H9 (cell line): ENCODE measurements around the gene SIPA1L3. TPM values are rescaled to one million over a fixed set of nuclear protein-coding genes. Genes with fewer than 3 reads are reported as not detected.
A peak's percentile ranks its signal among the peaks of the same experiment; 100 is the strongest.

Experiments
- DNase-seq: peaks from one replicate; pipeline ENCODE4 v3.0.0-alpha.2; 2017
- H2AFZ ChIP-seq: one replicate; pipeline ENCODE4 v1.6.1; 2013; ENCODE audit warnings: mild to moderate bottlenecking, low read length, control low read depth, moderate library complexity
- H2AK5ac ChIP-seq: 2 replicates; pipeline ENCODE4 v1.6.1; 2013; ENCODE audit warnings: low read length, control low read depth, mixed read lengths; ENCODE audit not compliant: insufficient read length
- H2BK120ac ChIP-seq: one replicate; pipeline ENCODE4 v1.6.1; 2013; ENCODE audit warnings: low read depth, mild to moderate bottlenecking, low read length, control low read depth, inconsistent platforms; ENCODE audit not compliant: poor library complexity, severe bottlenecking
- H2BK12ac ChIP-seq: 2 replicates; pipeline ENCODE4 v1.6.1; 2013; ENCODE audit warnings: low read length, control low read depth, mixed read lengths, low read depth; ENCODE audit not compliant: insufficient read length
- H2BK15ac ChIP-seq: 2 replicates; pipeline ENCODE4 v1.6.1; 2013; ENCODE audit warnings: low read depth, low read length, control low read depth
- H2BK20ac ChIP-seq: one replicate; pipeline ENCODE4 v1.6.1; 2013; ENCODE audit warnings: low read depth, mild to moderate bottlenecking, low read length, control low read depth, inconsistent platforms; ENCODE audit not compliant: poor library complexity, severe bottlenecking
- H2BK5ac ChIP-seq: 2 replicates; pipeline ENCODE4 v1.6.1; 2013; ENCODE audit warnings: low read length, control low read depth, mixed read lengths; ENCODE audit not compliant: insufficient read length
- H3K14ac ChIP-seq: 2 replicates; pipeline ENCODE4 v1.6.1; 2013; ENCODE audit warnings: low read length, control low read depth; ENCODE audit not compliant: insufficient read depth
- H3K18ac ChIP-seq: 2 replicates; pipeline ENCODE4 v1.6.1; 2013; ENCODE audit warnings: low read depth, mild to moderate bottlenecking, mixed read lengths, low read length, control low read depth; ENCODE audit not compliant: insufficient read length
- H3K23ac ChIP-seq: 2 replicates; pipeline ENCODE4 v1.6.1; 2013; ENCODE audit warnings: low read length, control low read depth, mixed read lengths, low read depth; ENCODE audit not compliant: insufficient read length
- H3K23me2 ChIP-seq: 2 replicates; pipeline ENCODE4 v1.6.1; 2013; ENCODE audit warnings: low read depth, mild to moderate bottlenecking, mixed read lengths, low read length, control low read depth; ENCODE audit not compliant: insufficient read length, poor library complexity, severe bottlenecking
- H3K27ac ChIP-seq: 2 replicates; pipeline ENCODE4 v1.5.1; 2013; ENCODE audit warnings: low read length, control low read depth, mixed read lengths, low read depth; ENCODE audit not compliant: insufficient read length
- H3K27me3 ChIP-seq: 2 replicates; pipeline ENCODE4 v1.6.1; 2013; ENCODE audit warnings: low read length, control low read depth, inconsistent platforms; ENCODE audit not compliant: insufficient read depth
- H3K4ac ChIP-seq: 2 replicates; pipeline ENCODE4 v1.6.1; 2013; ENCODE audit warnings: low read depth, mild to moderate bottlenecking, control low read depth, inconsistent platforms, low read length, moderate library complexity
- H3K4me1 ChIP-seq: 2 replicates; pipeline ENCODE4 v1.6.1; 2013; ENCODE audit warnings: low read length, control low read depth, inconsistent platforms; ENCODE audit not compliant: insufficient read depth
- H3K4me2 ChIP-seq: 2 replicates; pipeline ENCODE4 v1.6.1; 2013; ENCODE audit warnings: low read length, control low read depth, mixed read lengths; ENCODE audit not compliant: insufficient read length, insufficient read depth
- H3K56ac ChIP-seq: 2 replicates; pipeline ENCODE4 v1.6.1; 2013; ENCODE audit warnings: low read depth, mild to moderate bottlenecking, mixed read lengths, low read length, control low read depth; ENCODE audit not compliant: insufficient read length
- H3K79me1 ChIP-seq: 2 replicates; pipeline ENCODE4 v1.6.1; 2013; ENCODE audit warnings: low read depth, mild to moderate bottlenecking, moderate library complexity, low read length, control low read depth, inconsistent platforms; ENCODE audit not compliant: insufficient read depth, poor library complexity, severe bottlenecking
- H3K79me2 ChIP-seq: 2 replicates; pipeline ENCODE4 v1.6.1; 2013; ENCODE audit warnings: low read length, control low read depth, inconsistent platforms; ENCODE audit not compliant: insufficient read depth
- H3K9ac ChIP-seq: 2 replicates; pipeline ENCODE4 v1.6.1; 2013; ENCODE audit warnings: low read length, control low read depth, mixed read lengths; ENCODE audit not compliant: insufficient read length; ENCODE audit errors: extremely low read depth
- H3K9me3 ChIP-seq: one replicate; pipeline ENCODE4 v1.6.1; 2013; ENCODE audit warnings: low read depth, low read length, inconsistent platforms; ENCODE audit not compliant: control insufficient read depth
- H3T11ph ChIP-seq: one replicate; pipeline ENCODE4 v1.6.1; 2013; ENCODE audit warnings: mild to moderate bottlenecking, low read length, control low read depth, inconsistent platforms
- H4K20me1 ChIP-seq: one replicate; pipeline ENCODE4 v1.6.1; 2013; ENCODE audit not compliant: control insufficient read depth, insufficient read length, insufficient read depth
- H4K5ac ChIP-seq: 2 replicates; pipeline ENCODE4 v1.6.1; 2013; ENCODE audit warnings: low read depth, mild to moderate bottlenecking, mixed read lengths, low read length, control low read depth; ENCODE audit not compliant: insufficient read length
- H4K8ac ChIP-seq: replicated peaks from 2 replicates; pipeline ENCODE4 v1.6.1; 2013; ENCODE audit warnings: low read length, control low read depth, mixed read lengths, low read depth; ENCODE audit not compliant: insufficient read length
- H4K91ac ChIP-seq: 2 replicates; pipeline ENCODE4 v1.6.1; 2013; ENCODE audit warnings: low read depth, mild to moderate bottlenecking, moderate library complexity, mixed read lengths, low read length, control low read depth; ENCODE audit not compliant: insufficient read length
- H3K27ac Mint-ChIP-seq, 3 experiments: 2 replicates in 2 of 3; 3 replicates in 1 of 3; pipeline ENCODE4 v1.8.0; 2020 to 2021; ENCODE audit warnings: mixed read lengths in 3 of 3, mild to moderate bottlenecking in 1 of 3, moderate library complexity in 1 of 3
- H3K27me3 Mint-ChIP-seq: 2 replicates; pipeline ENCODE4 v1.8.0; 2021; ENCODE audit warnings: low read depth, mild to moderate bottlenecking, moderate library complexity, mixed read lengths
- H3K36me3 Mint-ChIP-seq, 3 experiments: 2 replicates in 2 of 3; 3 replicates in 1 of 3; pipeline ENCODE4 v1.8.0; 2020 to 2021; ENCODE audit warnings: low read depth in 3 of 3, mixed read lengths in 3 of 3; ENCODE audit not compliant: insufficient read depth in 1 of 3
- H3K4me1 Mint-ChIP-seq, 2 experiments: 2 replicates each; pipeline ENCODE4 v1.8.0; 2020; ENCODE audit warnings: mixed read lengths in 2 of 2
- H3K4me3 Mint-ChIP-seq, 2 experiments: 2 replicates in 1 of 2; 3 replicates in 1 of 2; pipeline ENCODE4 v1.8.0; 2020 to 2021; ENCODE audit warnings: mild to moderate bottlenecking in 2 of 2, mixed read lengths in 2 of 2, moderate library complexity in 1 of 2
- H3K9me3 Mint-ChIP-seq, 2 experiments: 2 replicates in 1 of 2; 3 replicates in 1 of 2; pipeline ENCODE4 v1.8.0; 2020; ENCODE audit warnings: mild to moderate bottlenecking in 2 of 2, mixed read lengths in 2 of 2, moderate library complexity in 1 of 2
- CTCF ChIP-seq: fragments of 200-600 bp; sonication (generic); conservative IDR thresholded peaks from 3 replicates; pipeline ENCODE4 v1.8.0; 2021; ENCODE audit warnings: antibody characterized with exemption, mild to moderate bottlenecking
- WGBS: extraction: QIAGEN DNeasy Blood & Tissue Kit; methylation state at CpG from one replicate; pipeline ENCODE4 v1.1.7; 2013; ENCODE audit warnings: missing lambda C conversion rate, low lambda C conversion rate, mixed read lengths; ENCODE audit not compliant: insufficient read length; ENCODE audit errors: extremely low coverage; 5-methylcytosine and 5-hydroxymethylcytosine counted together
- total RNA-seq: library from RNA; stranded (reverse); gene quantifications from 2 replicates; pipeline ENCODE4 v1.2.1, GENCODE V29; 2021

The SIPA1L3 gene
- total RNA-seq, 1 experiment from 2014 or later = 40.1 TPM

- no peak overlapping the region for H3K18ac ChIP-seq
- no peaks in the 10 kb centered on the region for H4K20me1 ChIP-seq
- H3K23me2 ChIP-seq = no peaks in the 10 kb centered on the region
- no peak overlapping the region for H4K8ac ChIP-seq
- H2AK5ac ChIP-seq = no peak overlapping the region
- Mint-ChIP-seq H3K9me3 (no peaks in the 10 kb centered on the region; a peak in 1 of 5 replicates), H3K27me3 (no peaks in the 10 kb centered on the region), H3K4me1 (peaks cover 47 to 53% of the 10 kb centered on the region in 2 experiments), H3K27ac (peak overlapping the region in 1 of 3 experiments; percentile 18; a peak in 1 of 7 replicates), H3K36me3 (no peaks in the 10 kb centered on the region), H3K4me3 (no peak overlapping the region)
- no peaks in the 10 kb centered on the region; the same call in 1 of the 2 replicates for H3K79me2 ChIP-seq
- no peak overlapping the region for H4K5ac ChIP-seq
- H3K9me3 ChIP-seq = no peaks in the 10 kb centered on the region
- no peak overlapping the region for H3K56ac ChIP-seq
- peaks cover 6% of the 10 kb centered on the region; the same call in 1 of the 2 replicates for H3K4me1 ChIP-seq
- no peaks in the 10 kb centered on the region for H3K27me3 ChIP-seq
- H3K14ac ChIP-seq = no peak overlapping the region
- no peak overlapping the region for H3K23ac ChIP-seq
- H2BK15ac ChIP-seq = no peak overlapping the region
- no peak overlapping the region for H2BK5ac ChIP-seq
- no peak overlapping the region for H3K27ac ChIP-seq
- H3K9ac ChIP-seq = no peak overlapping the region
- DNase-seq = no peak
- no CpG with 5 or more reads among the region's 10 CpGs for WGBS
- no peak overlapping the region for H3K4ac ChIP-seq
- no peak overlapping the region for H4K91ac ChIP-seq
- no peak overlapping the region for H2BK120ac ChIP-seq
- no peak overlapping the region for H3T11ph ChIP-seq
- H3K79me1 ChIP-seq = no peaks in the 10 kb centered on the region
- H2BK20ac ChIP-seq = no peak overlapping the region
- TF ChIP-seq CTCF = no peak
- no peak overlapping the region for H2AFZ ChIP-seq
- H3K4me2 ChIP-seq = no peak overlapping the region
- H2BK12ac ChIP-seq = no peak overlapping the region
These were observed 76.9 kb downstream of the SIPA1L3 start for GRCh38 chr19:37983916-37984315.
